NCI-H2227 (cell line): Measurements from ENCODE around the gene GLI1.

Source experiments
- DNase-seq: peaks from one replicate; lab custom pipeline; 2025; ENCODE audit not compliant: unreplicated experiment; lab: John Stamatoyannopoulos, UW

The GLI1 gene

GRCh38 chr12:57460841-57461275 lies 1.3 kb downstream of the GLI1 start:
- DNase-seq = no peak

DNA sequence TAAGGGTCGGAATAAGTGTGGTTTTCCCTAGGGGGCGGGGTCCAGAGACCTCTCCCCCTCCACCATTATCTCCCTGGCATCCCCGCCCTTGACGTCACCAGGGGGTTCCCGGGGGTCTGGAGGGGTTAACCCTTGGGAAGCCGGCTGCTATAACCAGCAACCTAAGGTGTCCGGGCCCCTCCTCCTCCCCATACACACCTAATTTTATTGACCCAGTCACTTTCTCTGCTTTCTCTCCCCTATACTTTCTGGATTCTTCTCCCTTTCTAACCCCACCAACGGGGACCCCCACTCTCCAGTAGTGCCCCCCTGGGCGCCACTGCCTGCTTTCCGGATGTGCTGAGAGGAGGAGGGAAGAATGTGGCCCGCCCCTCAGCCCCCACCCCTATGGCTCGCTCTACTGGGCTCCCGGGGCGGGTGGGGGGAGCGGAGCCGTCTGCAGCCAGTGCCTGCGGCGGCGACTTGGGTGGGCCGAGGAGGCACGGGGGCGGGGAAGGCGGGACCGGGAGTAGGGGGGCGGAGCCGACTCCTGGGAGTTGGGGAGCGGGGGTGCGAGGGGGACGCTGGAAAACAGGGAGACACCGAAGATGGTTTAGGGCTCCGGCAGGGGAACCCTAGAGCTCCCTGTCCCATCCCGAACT lies 1.8 kb downstream of the GLI1 start:
- peak; percentile 26 for DNase-seq

DNA sequence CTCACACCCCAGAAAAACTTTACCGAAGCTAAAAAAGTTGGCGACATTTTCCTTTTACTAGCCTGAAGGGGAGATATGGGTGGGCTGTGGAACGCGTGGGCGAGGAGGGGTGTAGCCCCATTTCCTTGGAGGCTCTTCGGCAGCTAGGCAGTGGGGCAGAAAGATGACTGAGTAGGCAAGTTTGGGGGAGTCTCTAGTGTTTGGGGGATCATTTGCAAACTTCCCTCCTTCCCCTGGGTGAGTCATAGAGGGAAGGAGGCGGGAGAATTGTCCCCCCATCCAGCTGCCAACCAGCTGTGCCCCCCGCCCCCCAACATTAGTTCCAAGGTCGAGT lies 2.3 kb downstream of the GLI1 start:
- no peak for DNase-seq

GRCh38 chr12:57462251-57462911 lies 2.8 kb downstream of the GLI1 start:
- peak; percentile 88 for DNase-seq

DNA sequence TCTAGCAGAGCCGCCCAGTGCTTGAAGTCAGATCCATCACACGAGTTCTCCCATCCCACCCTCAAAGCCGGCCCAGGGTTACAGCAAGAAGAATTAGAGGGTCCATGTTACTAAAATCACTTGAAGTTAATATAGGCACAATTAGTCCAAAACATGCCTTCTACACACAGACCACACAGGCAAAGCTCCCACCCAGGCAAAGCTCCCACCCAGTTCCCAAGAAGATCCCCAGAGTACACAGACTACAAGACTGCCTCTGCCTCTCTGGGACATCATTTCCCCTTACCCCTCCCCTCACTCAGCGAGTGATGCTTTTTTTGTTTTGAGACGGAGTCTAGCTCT lies 3.3 kb downstream of the GLI1 start:
- DNase-seq = no peak

DNA sequence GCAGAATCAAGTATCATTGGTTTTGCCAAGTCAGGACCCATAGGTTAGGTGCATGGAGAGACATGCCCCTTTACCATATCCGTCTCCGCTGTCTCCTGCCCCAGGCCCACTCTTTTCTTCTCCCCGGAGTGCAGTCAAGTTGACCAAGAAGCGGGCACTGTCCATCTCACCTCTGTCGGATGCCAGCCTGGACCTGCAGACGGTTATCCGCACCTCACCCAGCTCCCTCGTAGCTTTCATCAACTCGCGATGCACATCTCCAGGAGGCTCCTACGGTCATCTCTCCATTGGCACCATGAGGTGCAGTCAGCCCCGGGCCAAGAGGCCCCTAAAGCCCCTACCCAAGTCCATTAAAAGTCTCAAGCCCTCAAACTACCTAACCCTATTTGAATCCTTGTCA lies 5.0 kb downstream of the GLI1 start:
- no peak for DNase-seq

GRCh38 chr12:57465030-57465746 lies 5.6 kb downstream of the GLI1 start:
- DNase-seq = no peak

DNA sequence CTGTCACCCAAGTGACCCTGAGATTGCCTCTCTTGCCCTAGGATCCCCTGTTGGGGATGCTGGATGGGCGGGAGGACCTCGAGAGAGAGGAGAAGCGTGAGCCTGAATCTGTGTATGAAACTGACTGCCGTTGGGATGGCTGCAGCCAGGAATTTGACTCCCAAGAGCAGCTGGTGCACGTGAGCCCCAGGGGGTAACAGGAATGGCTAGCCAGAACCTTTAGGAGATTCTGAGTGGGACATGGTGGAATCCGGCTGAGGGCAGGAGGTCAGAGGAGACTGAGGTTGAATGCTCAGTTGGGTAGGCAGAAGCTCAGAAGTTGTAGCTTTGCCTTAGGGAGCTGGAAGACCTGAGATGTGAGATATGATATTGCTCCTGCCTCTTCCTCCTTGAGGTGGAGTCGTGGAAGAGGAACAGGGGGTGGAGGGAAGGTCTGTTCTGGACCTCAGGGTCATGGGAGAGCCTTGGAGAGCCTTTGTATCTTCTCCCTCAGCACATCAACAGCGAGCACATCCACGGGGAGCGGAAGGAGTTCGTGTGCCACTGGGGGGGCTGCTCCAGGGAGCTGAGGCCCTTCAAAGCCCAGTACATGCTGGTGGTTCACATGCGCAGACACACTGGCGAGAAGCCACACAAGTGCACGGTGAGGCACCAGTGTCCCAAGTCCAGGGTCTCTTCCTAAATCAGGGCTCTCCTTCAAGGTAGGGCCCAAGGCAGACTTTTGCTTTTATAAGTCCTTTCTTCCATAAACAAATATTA lies 6.3 kb downstream of the GLI1 start:
- no peak for DNase-seq

- no peak for DNase-seq
These were observed 7.8 kb downstream of the GLI1 start for GRCh38 chr12:57467212-57467874.

GRCh38 chr12:57467915-57468314 lies 8.3 kb downstream of the GLI1 start:
- no peak for DNase-seq

DNA sequence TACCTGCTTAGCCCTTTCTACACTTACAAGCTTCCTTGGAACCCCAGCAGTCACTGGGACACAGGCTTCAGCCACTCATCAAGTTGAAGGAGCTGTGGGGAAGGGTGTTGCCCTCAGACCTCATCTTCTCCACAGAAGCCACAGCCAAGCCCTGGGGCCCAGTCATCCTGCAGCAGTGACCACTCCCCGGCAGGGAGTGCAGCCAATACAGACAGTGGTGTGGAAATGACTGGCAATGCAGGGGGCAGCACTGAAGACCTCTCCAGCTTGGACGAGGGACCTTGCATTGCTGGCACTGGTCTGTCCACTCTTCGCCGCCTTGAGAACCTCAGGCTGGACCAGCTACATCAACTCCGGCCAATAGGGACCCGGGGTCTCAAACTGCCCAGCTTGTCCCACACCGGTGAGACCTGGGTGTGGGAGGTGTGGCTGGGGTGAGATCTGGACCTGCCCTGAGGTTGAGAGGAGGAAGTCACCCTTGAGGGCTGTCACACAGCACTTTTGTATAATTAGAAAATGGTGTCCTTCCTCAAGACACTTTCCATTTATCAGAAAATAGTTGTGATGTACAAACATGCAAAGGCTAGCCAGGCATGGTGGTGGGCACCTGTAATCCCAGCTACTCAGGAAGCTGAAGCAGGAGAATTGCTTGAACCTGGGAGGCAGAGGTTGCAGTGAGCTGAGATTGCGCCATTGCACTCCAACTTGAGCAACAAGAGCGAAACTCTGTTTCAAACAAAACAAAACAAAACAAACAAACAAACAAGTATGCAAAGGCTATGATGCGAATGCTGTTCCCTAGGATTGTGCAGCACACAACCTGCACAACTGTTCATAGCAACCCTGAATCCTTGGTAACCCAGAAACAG lies 9.9 kb downstream of the GLI1 start:
- no peak for DNase-seq

GRCh38 chr12:57470286-57470969 lies 10.8 kb downstream of the GLI1 start:
- no peak for DNase-seq

GRCh38 chr12:57470970-57471656 lies 11.5 kb downstream of the GLI1 start:
- no peak for DNase-seq

GRCh38 chr12:57471661-57472060 lies 12.1 kb downstream of the GLI1 start:
- DNase-seq = no peak

DNA sequence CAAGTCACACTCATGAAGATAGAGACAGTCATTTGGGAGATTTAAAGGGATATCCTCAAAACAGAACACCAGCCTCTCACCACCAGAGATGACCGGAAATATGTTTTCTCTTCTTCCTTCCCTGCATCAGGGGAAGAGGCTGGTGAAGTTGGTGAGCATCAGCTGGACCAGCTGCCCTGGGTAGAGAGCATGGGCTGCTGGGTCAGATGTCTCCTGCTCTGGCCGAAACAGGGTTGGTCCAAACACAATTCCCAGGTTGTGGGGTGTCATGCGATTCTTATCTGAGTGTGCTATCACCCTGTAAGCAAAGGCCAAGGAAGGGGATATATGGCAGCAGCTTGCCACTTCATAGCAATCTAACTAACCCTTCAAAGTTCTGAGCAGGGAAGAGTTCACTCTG lies 12.8 kb downstream of the GLI1 start:
- no peak for DNase-seq

DNA sequence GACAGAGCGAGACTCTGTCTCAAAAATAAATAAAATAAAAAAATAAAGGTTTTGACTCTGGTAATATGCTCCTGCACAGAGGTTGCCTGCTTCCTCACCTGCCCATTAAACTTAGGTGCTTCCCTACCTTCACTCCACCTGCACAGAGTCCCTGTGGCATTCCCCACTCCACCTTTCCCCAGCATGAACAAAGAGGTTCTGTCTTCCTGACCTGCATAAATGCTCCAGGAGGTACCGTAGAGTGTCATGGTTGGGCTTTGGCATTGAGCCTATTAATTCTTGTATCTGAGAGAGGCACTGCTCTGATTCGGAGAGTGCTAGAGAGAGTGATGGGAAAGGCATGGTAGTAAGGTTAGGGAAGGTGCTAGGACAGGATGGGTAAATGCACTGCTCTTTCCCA lies 13.8 kb downstream of the GLI1 start:
- no peak for DNase-seq

DNA sequence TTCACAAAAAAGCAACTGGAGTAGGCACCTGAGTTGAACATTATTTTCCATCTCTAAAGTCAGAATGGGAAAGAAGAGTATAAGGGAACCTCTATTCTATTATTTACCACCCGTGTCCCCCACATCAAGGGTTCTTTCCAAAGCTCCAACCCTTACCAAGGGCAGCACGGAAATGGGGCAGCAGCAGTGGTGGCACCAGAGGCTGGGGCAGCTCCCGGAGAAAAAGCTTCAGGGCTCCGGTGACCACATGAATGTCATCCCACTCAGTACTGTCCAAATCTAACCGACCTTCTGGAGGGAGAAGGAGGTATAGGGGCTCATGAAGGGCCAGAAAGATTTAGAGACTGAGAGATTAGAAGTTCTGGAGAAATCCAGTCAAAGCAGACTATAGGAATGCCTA lies 14.3 kb downstream of the GLI1 start:
- no peak for DNase-seq

DNA sequence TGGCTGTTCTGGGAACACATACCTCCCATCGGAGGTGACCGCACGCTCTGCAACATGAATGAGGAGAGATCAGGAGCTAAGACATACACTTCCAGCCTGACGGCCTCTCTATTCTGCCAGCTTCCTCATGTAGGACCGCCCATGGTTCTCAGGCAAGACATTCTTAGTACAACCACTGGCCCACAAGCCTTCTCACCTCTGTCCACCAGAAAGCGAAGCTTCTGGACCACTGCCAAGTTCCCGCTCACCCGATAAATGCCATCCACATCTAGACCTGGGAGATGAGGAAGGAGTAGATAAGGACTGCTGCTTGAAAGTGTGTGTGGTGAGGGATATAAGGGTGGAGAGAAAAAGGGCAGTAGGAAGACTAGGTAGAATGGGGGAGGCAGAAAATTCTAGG lies 14.8 kb downstream of the GLI1 start:
- no peak for DNase-seq

GRCh38 chr12:57474862-57475261 lies 15.3 kb downstream of the GLI1 start:
- DNase-seq = no peak
